Hepatocyte (in vitro differentiated cells): ENCODE results near the gene PIP4P1.

Experiments used
- CTCF ChIP-seq: fragments of 200-600 bp; sonication (generic); IDR thresholded peaks from 2 replicates; pipeline ENCODE4 v1.5.1; 2016; ENCODE audit warnings: antibody characterized with exemption, mild to moderate bottlenecking; ENCODE audit not compliant: poor library complexity
- EZH2 ChIP-seq: fragments of 200-600 bp; sonication (generic); IDR thresholded peaks from 2 replicates; pipeline ENCODE4 v1.6.1; 2016; ENCODE audit warnings: antibody characterized with exemption, mild to moderate bottlenecking, borderline replicate concordance

- no peak for TF ChIP-seq CTCF
- TF ChIP-seq EZH2, result no peak
Measured at GRCh38 chr14:20461225-20462141, at the start of gene PIP4P1.
